Brain microvascular endothelial cell (primary cell): ENCODE data around the gene LRP1B.

ENCODE experiments used
- DNase-seq: peaks from one replicate; pipeline ENCODE4 v3.0.0-alpha.2; 2020
- H3K27ac ChIP-seq: fragments of 250-450 bp; sonication (Bioruptor Pico); 2 replicates; pipeline ENCODE4 v1.5.1; 2020; ENCODE audit warnings: mild to moderate bottlenecking, moderate library complexity
- H3K27me3 ChIP-seq: fragments of 250-450 bp; sonication (Bioruptor Pico); replicated peaks from 2 replicates; pipeline ENCODE4 v1.5.1; 2020; ENCODE audit warnings: mild to moderate bottlenecking
- H3K36me3 ChIP-seq: fragments of 250-450 bp; sonication (Bioruptor Pico); replicated peaks from 2 replicates; pipeline ENCODE4 v1.5.1; 2020; ENCODE audit warnings: mild to moderate bottlenecking
- H3K4me3 ChIP-seq: 2 replicates; pipeline ENCODE4 v1.5.1; 2011; ENCODE audit warnings: low read depth, mild to moderate bottlenecking, control low read depth, low read length, moderate library complexity
- in situ Hi-C: cut with HindIII; loops from 2 replicates; pipeline ENCODE4 v1.10.0; 2017; ENCODE audit warnings: low sequenced_read_pairs, low pct_ligation_motif_present
- TF ChIP-seq, protein P1 (sequence below): IDR thresholded peaks from 2 replicates; pipeline ENCODE4 v1.5.1; 2011; ENCODE audit warnings: low read depth, mild to moderate bottlenecking, moderate library complexity, low read length, control low read depth, inconsistent platforms; ENCODE audit errors: missing control alignments

Gene LRP1B

DNA sequence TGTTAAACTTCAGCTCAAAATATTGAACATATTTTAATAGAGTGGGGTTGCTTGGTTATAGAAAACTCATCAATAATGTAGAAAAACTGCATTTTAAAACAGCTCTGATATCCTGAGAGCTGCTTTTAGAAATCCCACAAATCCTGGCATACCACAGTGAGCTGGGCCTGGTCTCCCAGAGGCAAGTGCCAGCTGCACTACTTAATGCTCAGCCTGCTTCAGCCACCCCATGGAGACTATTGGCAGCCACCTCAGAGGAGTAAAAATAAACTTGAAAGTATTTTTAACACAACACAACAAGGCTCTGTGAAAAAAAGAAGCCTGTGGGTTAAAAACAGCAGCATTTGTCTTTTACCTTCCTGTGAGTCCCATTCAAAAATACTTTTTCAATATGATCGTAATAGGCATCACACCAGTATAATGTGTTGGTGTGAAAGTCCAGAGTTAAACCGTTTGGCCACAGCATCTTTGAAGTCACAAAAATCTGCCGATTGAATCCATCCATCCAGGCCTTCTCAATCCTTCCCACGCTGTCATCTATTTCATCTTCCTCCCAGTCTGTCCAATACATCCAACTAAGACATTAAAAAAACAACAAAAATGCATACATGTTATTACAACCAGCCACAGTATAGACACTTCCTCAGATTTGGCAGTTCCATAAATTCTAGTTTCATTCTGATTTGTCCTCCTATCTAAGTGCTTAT is 1115.3 kb downstream of the LRP1B start:
- DNase-seq = no peak
- in situ Hi-C loops = no loop called here
- TF ChIP-seq, protein P1, sequence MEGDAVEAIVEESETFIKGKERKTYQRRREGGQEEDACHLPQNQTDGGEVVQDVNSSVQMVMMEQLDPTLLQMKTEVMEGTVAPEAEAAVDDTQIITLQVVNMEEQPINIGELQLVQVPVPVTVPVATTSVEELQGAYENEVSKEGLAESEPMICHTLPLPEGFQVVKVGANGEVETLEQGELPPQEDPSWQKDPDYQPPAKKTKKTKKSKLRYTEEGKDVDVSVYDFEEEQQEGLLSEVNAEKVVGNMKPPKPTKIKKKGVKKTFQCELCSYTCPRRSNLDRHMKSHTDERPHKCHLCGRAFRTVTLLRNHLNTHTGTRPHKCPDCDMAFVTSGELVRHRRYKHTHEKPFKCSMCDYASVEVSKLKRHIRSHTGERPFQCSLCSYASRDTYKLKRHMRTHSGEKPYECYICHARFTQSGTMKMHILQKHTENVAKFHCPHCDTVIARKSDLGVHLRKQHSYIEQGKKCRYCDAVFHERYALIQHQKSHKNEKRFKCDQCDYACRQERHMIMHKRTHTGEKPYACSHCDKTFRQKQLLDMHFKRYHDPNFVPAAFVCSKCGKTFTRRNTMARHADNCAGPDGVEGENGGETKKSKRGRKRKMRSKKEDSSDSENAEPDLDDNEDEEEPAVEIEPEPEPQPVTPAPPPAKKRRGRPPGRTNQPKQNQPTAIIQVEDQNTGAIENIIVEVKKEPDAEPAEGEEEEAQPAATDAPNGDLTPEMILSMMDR = no peak
- H3K27me3 ChIP-seq = no peaks in the 10 kb centered on the region
- H3K27ac ChIP-seq = no peak overlapping the region
- no peaks in the 10 kb centered on the region for H3K36me3 ChIP-seq
- H3K4me3 ChIP-seq = no peak overlapping the region

DNA sequence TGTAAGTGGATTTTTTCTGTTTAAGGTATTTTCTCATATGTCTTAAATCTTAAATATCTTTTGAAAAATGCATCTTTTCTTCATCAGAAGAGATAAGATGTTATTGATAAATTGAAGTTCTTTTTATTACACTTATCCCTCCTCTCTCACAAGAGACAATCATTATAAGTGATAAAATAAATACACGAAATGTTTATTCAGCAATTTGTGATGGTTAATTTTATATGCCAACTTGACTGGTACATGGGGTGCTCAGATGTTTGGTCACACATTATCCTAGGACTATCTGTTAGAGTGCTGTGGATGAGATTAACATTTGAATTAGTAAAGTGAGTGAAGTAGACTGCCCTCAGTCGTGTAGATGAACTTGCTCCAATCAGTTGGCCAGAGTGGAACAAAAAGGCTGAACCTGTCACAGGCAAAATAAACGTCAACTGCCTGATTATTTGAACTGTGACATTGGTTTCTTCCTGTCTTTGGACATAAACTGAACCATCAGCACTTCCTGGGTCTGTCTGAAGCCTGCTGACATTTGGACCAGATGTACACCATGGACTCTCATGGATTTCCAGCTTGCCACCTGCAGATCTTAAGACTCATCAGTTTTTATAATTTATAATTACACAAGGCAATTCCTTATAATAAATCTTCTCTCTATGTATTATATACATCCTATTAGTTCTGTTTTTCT is 1126.7 kb downstream of the LRP1B start:
- H3K4me3 ChIP-seq = no peak overlapping the region
- no peak for DNase-seq
- H3K27ac ChIP-seq = no peak overlapping the region
- TF ChIP-seq, protein P1 = no peak
- in situ Hi-C loops = no loop called here
- H3K27me3 ChIP-seq = no peaks in the 10 kb centered on the region
- no peaks in the 10 kb centered on the region for H3K36me3 ChIP-seq

DNA sequence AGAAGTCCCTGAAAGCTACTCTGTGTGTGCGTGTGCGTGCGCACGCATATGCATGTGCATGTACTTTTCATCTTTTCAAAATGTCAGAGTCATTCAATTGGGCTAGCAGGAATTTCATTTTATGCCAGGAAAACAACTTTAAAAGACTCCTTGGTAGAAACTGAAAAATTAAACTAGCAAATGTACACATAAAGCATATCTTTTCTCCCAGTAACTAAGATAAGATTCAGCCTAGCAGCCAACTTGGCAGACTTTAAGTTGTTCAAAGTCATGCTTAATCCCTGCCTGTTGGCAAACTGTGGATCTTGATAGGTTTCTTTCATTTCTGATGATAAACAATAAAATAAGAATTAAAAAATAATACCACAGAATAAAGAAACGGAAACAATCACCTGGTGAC is 1129.1 kb downstream of the LRP1B start:
- DNase-seq = no peak
- Histone ChIP-seq H3K36me3 (no peaks in the 10 kb centered on the region), H3K4me3 (no peak overlapping the region), H3K27ac (no peak overlapping the region), H3K27me3 (no peaks in the 10 kb centered on the region)
- in situ Hi-C loops = no loop called here
- TF ChIP-seq, protein P1 = no peak

DNA sequence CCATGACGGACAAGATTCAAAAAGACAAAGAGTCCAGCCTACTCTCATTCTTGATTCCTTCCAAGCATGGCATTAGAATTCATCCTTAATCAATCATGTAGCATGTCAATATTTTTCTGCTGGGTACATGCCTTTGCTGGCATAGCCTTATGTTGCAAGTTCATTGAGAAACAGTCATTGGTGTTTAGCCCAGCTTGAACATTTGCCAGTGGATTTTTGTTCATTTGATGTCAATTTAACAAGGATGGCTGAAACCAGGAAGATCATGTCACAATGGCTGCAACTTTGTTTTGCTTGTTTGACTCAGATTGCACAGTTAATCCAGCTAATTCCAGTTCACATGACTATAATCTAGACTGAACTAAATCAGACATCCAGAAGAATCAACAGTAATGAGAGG is 1132.2 kb downstream of the LRP1B start:
- Histone ChIP-seq H3K4me3 (no peak overlapping the region), H3K27ac (no peak overlapping the region), H3K36me3 (no peaks in the 10 kb centered on the region), H3K27me3 (no peaks in the 10 kb centered on the region)
- TF ChIP-seq, protein P1 = no peak
- DNase-seq = no peak
- in situ Hi-C loops = no loop called here

DNA sequence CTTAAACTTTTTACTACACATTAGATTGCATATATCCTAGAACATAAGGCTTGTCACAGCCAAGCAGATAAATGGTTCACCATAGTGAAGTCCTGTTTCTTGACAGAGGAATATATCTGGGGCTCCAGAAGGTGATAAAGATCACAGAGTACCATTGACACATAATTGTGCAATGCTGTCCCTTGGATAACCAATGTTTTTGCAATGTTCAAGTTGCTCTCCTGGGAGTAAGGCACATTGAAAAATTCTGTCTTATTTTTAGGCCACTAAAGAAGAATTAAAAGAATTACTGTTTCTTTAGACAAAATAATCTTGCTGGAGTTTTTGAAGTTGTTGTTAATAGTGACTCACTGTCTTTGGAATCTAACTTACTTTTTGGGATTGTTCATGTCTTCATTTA is 1132.8 kb downstream of the LRP1B start:
- TF ChIP-seq, protein P1 = no peak
- H3K36me3 ChIP-seq = no peaks in the 10 kb centered on the region
- no peak overlapping the region for H3K4me3 ChIP-seq
- in situ Hi-C loops = no loop called here
- no peak overlapping the region for H3K27ac ChIP-seq
- no peaks in the 10 kb centered on the region for H3K27me3 ChIP-seq
- no peak for DNase-seq
